ENCODE data around the gene ST7L.

ST7L gene

GRCh38 chr1:112614460-112615065 lies 4.4 kb downstream of the ST7L start:
- peak; percentile 41 to 60 (median 52) for DNase-seq

GRCh38 chr1:112605633-112606327 lies 13.2 kb downstream of the ST7L start:
- DNase-seq: no peak

- no peak for DNase-seq
These were observed 15.4 kb downstream of the ST7L start for GRCh38 chr1:112603541-112603940.

GRCh38 chr1:112603012-112603411 lies 15.9 kb downstream of the ST7L start:
- no peak for DNase-seq

GRCh38 chr1:112599477-112599876 lies 19.5 kb downstream of the ST7L start:
- peak in 2 of 4 experiments; percentile 65 to 72 for DNase-seq

GRCh38 chr1:112594208-112594876 lies 24.6 kb downstream of the ST7L start:
- no peak for DNase-seq

- DNase-seq: no peak
These were observed 29.2 kb downstream of the ST7L start for GRCh38 chr1:112589766-112590165.

GRCh38 chr1:112583366-112583765 lies 35.6 kb downstream of the ST7L start:
- no peak for DNase-seq

- no peak for DNase-seq
These were observed 37.3 kb downstream of the ST7L start for GRCh38 chr1:112581586-112582192.

- no peak for DNase-seq
These were observed 39.0 kb downstream of the ST7L start for GRCh38 chr1:112579801-112580510.

- no peak for DNase-seq
These were observed 42.7 kb downstream of the ST7L start for GRCh38 chr1:112576240-112576639.

GRCh38 chr1:112575154-112575804 lies 43.7 kb downstream of the ST7L start:
- no peak for DNase-seq

- no peak for DNase-seq
These were observed 53.1 kb downstream of the ST7L start for GRCh38 chr1:112565800-112566199.

- no peak for DNase-seq
These were observed 54.9 kb downstream of the ST7L start for GRCh38 chr1:112564081-112564480.

GRCh38 chr1:112563341-112563740 lies 55.6 kb downstream of the ST7L start:
- DNase-seq: no peak

- DNase-seq: no peak
These were observed 60.3 kb downstream of the ST7L start for GRCh38 chr1:112558634-112559033.

- no peak for DNase-seq
These were observed 61.6 kb downstream of the ST7L start for GRCh38 chr1:112557385-112557784.

GRCh38 chr1:112554411-112554810 lies 64.5 kb downstream of the ST7L start:
- DNase-seq: peak in 2 of 4 experiments; percentile 16 to 36

- peak in 1 of 4 experiments; percentile 3 for DNase-seq
These were observed 69.4 kb downstream of the ST7L start for GRCh38 chr1:112549590-112549989.

GRCh38 chr1:112548547-112548946 lies 70.4 kb downstream of the ST7L start:
- peak; percentile 9 to 47 (median 30) for DNase-seq

GRCh38 chr1:112546076-112546475 lies 72.9 kb downstream of the ST7L start:
- no peak for DNase-seq

GRCh38 chr1:112544751-112545150 lies 74.2 kb downstream of the ST7L start:
- no peak for DNase-seq

All from suppressor macrophage (primary cell).